GM21723 (cell line): Measurements from ENCODE around the gene GABBR2.

Experiments used
- ATAC-seq: cut with Tn5 transposase; IDR thresholded peaks from one replicate; pipeline ENCODE4 v1.9.1; 2021; ENCODE audit warnings: mild to moderate bottlenecking, moderate library complexity; ENCODE audit not compliant: unreplicated experiment

GABBR2 gene

DNA sequence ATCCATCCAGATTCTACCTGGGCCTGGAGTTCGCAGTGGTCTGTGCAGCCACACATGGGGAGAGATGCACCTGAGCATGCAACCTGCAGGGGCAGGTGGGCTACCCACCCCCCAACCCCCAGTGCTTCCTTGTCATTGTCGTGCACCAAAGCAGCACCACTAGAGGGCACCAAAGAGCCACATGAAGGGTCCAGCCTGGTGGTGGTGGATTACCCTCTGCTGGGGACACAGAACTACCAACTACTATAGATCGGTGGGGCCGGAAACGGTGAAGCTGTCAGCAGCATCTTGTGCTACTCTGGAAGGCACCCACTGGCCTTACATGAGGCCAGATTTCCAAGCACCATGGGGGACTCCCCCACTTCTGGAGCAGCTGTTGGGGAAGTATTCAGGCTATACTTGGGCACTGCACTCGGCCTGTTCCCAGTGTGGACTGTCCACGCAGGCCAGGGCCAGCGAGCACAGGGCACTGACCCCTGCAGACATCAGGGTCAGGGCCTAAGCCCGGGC is 393.1 kb downstream of the GABBR2 start:
- ATAC-seq, result peak; percentile 86

DNA sequence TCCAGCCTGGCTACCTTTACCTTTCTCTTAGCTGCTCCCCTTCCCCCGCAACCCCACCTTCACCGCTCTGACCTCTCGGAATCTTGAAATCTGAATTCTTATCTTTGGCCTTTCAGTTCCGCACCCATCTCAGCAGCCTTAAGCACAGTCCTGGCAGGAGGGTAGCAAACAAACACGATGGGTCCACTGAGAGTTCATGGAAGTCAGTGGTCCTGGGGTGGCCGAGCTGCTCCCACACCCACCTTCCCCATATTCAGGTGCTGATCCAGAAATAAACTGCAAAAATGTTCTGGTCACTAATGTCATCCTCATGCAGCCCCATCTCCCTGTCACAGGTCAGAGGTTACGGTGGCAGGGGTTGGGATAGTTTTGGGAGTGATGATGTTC is 393.7 kb downstream of the GABBR2 start:
- ATAC-seq, result no peak

DNA sequence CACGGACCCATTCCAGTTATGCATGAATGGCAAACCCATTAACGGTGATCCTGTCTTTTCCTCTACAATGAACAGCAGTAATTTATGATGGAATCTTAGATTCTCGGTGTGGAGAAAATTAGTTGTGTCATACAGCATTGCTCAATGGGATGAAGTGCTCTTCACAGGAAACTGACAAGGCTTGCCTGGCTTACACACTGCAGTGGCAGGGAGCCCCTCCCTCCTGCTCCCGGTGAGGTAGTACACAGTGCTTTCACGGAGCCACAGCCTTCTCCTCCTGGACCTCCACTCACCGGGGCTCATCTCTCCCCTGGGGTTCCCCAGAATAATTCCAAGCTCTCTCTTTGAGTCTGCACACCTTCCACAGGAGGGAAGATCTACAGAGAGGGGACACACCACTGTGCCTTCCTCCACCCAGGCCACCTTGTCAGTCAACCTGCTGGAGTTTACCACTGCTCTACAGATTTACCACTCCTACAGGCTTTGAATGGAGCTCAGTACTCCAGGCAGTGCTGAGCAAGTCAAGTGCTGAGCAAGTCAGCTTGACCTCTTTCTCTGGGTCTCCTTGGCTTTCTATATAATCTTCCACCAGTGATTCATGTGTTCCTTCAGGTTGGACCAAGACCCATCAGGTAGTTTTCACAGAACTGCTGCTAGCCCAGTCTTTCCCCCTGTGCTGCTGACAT is 394.2 kb downstream of the GABBR2 start:
- ATAC-seq, result no peak

DNA sequence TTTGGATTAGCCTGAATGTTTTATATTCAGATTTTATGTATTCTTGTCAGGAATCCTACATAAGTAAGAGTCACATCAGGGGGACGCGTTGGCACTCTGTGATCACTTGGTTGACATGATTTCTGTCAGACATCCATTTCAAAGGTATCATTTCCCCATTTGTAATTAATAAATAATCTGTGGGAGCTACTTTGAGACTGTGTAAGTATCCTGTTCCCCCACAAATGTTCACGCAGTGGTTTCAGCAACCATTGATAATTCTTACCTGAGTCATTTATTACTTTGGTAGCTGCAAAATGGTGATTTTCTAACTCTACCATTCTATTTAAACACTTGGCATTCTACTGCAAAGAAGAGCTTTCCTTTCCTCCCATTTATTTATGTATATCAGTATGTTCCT is 396.4 kb downstream of the GABBR2 start:
- ATAC-seq, result no peak

DNA sequence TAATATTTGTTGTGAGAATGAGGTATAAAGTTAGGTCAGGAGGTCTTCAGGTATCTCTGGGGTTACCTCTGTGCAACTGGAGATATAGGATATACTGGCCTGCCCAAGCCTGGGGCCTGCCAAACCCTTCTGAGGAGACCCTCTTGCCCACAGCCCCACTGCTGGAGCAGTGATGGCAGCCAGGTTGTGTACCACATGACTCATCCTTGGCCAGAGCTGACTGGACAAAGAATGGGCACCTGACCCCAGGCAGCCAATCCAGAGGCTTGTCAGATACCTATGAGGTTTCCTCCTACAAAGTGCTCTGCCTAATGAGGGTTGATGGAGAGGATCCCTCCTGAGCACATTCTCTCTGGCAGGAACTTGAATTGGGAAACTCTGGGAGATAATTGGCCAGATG is 397.2 kb downstream of the GABBR2 start:
- ATAC-seq, result no peak

DNA sequence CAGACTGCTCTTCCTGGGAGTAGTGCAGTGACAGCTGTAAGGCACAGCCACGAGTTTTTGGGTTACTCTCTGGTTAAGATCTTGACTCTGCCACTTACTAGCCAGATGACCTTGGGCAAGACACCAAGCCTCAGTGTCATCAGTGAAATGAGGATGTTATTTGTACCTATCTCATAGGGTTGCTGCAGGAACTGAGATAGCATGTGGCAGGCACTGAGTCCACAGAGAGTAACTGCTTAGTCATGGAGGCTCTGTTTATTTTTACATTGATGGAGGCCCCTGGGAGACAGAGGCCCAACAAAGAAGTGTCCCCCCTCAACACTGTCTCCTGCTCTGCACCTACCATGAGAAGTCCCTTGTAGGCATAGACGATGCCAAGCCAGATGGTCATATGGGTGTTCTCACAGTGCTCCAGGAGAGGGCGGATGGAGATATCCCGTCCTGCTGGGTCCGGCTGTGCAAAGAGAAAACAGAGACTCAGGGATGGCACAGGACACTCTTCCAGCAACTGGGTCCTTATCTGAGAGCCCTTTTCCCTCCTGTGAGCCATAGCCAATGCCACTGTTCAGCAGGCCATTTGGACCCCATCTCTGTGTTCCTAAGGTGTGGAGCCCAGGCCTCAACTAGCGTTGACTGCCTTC is 397.9 kb downstream of the GABBR2 start:
- no peak for ATAC-seq

DNA sequence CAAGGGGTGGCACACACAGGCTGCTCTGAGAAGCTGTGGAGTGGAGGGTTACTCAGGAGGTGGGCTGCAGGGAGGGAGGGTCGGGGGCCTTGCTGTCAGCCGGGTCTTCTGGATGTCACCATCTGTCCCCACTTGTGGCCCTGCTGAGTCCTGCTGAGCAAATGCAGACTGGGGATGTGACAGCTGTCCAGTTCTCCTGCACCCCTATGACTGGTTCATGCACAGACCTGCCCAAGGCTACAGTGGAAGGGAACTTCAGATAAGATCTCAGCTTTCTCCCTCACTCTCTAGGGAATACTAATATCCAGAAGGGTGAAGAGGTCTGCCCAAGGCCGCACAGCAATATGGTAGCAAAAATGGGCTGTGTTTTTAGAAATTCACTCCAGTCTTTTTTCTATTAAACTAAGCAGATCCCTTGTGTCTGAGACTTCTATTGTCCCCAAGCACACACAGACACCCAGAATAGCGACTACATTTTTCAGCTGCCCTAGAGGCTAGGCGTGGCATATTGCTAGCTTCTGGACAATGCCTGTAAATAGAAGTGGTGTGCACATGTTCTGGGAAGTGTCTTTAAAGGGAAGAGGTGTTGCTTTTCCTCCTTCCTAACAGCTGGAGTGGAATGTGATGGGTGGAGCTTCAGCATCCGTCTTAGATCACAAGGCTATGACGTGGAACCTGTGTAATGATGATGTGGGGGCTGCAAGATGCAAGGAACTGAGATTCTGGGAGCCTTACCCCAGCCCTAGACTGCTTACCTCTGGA is 402.2 kb downstream of the GABBR2 start:
- no peak for ATAC-seq

DNA sequence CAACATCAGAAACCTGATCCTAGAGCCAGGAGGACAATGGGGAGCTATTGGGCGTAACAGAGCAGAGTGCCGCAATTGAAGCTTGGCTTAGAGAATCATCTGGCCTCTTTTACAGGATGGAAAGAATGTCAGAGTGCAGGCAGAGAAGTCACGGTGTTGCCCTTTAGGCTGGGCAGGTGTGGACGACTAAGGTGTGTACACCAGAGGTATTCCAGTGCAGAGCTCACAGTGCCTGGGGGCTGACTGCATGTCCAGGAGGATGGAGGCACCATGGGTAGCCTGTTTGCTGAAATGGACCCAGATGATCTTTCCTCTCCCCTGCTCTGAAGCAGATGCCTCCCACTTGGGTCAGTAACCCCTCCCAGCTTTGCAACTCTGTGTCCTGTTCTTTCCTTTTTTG is 404.4 kb downstream of the GABBR2 start:
- ATAC-seq, result no peak

DNA sequence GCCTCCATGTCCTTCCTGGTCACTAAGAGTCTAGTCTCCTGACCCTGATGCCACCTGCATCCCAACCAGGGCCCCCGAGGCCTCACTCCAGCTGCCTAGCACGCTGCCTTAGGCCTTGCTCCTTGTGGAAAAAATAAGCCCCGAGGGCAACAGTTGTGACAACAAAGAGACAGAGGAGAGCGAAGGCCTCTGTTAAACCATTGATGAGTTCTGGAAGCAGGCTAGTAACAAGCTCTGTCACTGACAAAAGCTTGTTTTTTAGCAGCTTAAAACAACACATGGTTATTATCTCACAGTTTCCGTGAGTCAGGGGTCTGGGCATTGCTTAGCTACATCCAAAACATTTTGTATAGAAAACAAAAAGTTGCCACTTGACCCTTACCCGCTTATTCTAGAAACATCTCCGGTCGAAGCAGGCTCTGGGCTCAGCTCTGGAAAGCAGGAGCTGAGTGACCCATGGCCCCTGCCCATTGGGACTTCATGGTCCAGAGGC is 405.1 kb downstream of the GABBR2 start:
- no peak for ATAC-seq

DNA sequence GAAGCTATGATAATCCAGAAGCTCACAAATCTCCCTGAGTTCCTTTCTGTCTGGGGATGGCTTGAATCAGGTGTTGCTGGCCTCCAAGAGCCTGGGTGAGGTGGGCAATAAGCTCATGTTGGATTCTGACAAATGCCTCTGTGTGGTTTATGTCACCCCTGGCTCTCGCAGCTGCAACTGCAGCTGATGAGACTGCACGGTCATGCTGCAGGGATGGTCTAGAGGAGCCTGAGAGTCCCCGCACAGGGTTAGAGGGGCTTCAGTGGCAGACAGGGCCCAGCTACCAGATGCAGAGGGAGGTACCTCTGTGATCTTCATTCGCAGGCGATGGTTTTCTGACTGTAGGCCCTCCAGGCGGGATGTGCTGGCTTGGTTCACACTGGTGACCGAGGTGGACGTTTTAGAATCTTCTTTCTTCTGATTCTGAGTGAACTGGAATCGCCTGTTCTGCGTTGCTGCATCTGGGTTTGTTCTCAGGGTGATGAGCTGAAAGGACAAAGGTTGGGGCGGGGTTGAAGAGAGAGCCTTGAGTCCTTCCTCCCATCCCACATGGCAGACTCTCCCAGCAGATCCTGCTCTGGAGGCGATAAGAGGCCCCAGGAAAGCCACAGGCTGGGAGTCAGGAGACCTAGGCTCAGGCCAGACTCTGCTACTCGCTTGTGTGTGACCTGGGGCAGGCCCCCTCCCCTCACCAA is 405.6 kb downstream of the GABBR2 start:
- ATAC-seq, result no peak

DNA sequence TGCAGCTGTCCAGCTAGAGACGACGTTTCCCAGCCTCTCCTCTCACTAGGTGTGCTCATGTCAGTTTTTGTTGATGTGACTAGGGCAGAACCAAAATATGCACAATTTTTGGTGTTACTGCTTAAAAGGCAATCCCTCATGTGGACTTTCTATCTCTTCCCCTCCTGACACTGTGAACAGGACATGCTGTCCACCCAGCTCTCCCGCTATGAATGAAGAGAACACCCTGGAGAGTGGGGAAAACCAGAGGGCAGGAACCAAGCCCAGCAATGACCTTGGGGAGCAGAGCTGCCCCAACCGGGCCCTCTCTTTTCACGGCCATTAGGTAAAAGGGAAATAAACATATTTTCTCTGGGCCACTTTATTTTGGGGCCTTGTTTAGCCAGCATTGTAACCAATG is 406.6 kb downstream of the GABBR2 start:
- ATAC-seq, result no peak

DNA sequence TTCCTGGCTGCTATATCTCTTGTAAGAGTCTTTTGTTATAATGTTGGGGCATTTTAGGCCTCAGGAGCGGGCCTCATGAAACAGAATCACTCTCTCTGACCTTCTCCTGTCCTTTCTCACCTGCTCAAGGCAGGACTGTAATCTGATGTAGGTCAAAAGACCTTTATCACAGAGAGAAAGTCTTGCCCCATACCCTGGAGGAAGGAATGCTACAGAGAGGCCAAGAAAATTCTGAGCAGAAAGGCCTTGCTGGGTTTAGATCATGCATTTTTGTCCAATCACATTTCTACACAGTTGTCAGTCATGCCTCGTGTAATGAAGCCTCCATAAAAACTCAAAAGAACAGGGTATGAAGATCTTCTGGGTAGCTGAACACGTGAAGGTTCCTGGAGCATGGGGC is 408.1 kb downstream of the GABBR2 start:
- ATAC-seq, result no peak

DNA sequence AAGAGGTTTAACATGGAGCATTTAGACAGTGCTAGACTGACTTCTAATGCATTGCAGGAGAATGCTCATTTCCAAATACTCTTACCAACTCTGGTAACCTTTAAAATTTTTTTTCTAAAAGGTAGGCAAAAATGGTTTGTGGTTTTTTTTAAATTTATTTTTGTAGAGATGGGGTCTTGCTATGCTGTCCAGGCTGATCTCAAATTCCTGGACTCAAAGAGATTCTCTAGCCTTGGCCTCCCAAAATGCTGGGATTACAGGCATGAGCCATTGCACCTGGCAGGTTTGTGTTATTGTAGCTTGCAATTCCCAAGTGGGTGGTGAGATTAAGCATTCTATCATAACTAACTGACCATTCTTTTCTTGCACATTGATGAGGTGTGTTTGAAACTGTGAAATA is 410.3 kb downstream of the GABBR2 start:
- no peak for ATAC-seq

DNA sequence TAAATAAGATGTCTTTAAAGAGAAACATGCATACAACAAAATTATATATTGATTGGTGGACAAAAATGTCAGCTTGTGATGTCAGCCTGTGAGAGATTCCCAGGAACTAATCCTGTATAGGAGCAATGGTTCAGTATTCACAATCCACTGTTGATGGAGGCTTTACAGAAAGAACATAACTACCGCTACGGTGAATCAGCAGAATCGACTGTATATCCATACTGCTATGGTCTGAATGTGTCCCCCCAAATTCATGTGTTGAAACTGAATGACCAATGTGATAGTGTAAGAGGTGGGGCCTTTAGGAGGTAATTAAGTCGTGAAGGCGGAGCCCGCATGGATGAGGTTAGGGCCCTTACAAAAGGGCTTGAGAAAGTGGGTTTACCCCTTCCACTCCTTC is 412.9 kb downstream of the GABBR2 start:
- ATAC-seq, result no peak

DNA sequence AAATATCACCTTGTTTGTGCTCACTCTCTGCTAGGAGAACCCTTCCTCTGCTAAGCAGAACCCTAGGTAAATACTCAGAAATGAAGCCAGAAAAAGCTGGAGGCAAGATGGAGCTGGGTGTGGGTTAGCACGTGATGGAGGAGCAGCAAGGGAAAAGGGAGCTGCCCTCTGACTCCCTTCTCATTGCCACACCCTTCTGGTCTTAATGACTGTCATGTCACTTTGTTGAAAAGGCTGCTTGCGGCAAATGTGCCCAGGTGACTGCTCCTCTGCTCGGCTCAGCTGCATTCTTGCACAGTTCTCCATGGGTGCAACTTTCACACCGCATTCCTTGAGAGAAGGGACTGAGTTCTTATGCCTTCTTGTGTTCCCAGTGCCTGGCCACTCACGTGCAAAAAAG is 416.9 kb downstream of the GABBR2 start:
- no peak for ATAC-seq

DNA sequence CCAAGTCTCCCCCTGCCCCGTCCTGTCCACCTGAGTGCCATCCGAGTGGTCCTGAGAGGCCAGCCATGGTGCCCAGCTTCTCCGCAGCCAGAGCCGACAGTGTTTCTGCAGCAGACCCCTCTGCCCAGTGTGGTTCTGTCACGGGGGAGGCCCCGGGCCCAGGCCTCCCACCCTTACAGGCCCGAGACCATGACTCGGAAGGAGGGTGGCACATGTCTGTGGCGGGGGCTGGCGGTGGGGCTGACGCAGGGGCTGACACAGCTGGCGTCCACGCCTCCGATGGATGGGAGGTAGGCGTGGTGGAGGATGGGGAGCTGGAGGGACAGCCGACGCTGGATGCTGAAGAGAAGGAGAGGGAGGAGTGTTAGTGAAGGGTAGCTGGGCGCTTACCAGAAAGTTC is 418.3 kb downstream of the GABBR2 start:
- no peak for ATAC-seq

DNA sequence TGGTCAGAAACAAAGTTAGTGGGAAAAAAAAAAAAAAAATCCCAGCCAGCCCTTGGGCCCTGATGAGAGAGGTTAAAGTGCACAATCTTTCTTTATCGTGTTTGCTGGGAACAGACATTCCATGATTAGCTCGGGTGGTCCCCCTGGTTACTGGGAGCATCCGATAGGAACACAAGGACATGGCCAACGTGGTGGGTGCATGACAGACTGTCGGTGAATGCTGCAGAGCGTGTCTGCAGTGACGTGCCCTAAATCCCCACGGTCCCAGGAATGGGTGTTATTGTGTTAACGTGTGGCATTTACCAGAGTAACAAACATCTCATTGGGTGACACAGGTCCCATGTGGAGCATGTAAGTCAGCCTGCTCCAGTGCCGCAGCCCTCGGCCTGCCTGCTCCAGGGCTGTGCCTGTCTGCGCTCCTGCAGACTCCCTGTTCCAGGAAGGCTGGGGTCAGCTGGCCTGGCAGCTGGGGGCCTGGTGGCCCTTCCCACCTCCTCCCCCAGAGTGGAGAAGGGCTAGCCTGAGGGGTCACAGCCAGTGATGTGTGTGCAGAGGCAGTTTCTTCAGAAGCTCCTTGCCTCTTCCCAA is 419.0 kb downstream of the GABBR2 start:
- ATAC-seq, result no peak

DNA sequence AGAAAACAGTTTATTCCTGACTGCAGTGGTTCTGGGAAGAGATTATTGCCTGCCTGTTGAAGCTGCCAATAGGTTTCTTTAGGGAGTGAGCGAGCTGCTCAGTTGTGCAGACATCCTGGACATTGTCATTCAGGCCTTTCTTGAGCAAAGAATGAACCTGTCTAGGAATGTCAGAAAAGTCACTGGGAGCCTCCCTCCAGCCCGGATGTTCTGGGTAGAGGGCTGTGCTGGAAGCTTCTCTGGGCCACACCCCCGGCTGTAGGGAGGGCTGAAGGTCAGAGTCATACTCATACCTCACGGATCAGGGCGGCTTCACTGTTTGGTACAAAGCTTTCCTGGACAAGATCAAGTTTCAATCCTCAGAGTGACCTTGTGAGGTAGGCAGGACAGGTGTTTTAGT is 419.9 kb downstream of the GABBR2 start:
- no peak for ATAC-seq

DNA sequence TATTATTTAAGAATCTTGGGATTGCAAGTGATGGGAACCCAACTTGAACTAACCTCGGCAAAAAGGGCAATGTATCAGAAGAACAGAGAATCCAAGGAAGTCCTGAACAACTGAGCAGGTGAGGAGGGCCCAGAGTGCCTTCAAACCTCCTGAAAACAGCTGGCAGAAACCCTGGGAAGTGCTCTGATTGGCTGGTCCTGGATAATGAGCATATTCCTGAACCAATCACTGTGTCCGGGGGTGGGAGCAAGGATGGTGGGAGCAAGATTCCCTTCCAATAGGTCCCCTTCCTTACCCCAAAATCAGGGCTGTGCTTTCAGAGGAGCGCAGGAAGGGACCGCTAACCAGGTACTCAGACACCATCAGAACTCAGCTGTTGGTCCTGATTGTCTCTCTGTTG is 421.4 kb downstream of the GABBR2 start:
- ATAC-seq, result no peak

DNA sequence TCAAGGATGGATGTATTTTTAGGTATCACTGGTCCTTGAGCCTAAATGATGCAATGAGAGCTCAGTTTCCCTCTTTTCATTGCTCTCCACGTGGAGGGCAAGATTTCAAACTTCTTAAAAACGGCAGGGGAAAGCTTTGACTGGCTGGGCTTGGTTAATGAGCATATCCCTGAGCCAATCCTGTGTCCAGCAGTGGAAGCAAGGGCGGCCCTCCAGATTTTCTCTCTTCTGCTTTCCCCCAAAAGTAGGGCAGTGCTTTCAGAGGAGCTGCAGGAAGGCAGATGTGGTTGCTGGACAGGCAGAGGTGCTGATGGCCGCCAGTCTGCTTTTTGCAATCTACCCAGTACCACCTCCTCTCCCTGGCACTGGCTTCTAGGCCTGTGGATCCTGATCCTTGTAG is 423.3 kb downstream of the GABBR2 start:
- ATAC-seq, result no peak

DNA sequence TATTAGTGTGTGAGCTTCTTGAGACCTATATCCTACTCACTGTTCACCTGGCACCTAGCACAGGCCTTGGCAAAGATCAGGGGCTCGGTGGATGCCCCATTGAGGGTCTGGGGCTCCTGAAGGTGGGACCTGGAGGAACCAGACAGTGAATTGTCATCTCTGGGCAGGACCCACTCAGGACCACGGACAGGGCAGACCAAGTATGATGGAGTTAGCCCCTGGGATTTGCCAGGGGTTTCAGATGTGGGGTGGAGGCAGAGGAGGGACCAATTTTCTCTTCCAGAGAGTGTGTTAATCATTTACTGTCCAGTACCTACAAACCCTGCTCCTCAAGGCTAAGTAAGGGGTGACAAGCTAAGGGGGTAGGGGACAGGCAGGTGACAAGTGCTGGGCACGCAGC is 424.0 kb downstream of the GABBR2 start:
- ATAC-seq, result no peak
